PFSK-1 (cell line): Measurements from ENCODE around the gene PDHA1.

Experiments used
- FOXP2 ChIP-seq: optimal IDR thresholded peaks from 2 replicates; pipeline ENCODE3; 2011; ENCODE audit warnings: borderline replicate concordance, control low read depth, inconsistent platforms; ENCODE audit not compliant: insufficient read depth; ENCODE audit errors: extremely low read length, extremely low read depth
- POLR2AphosphoS5 ChIP-seq: IDR thresholded peaks from 2 replicates; pipeline ENCODE4 v1.6.1; 2012; ENCODE audit warnings: low read depth, mild to moderate bottlenecking, control low read depth, low read length, moderate library complexity
- REST ChIP-seq, 2 experiments: IDR thresholded peaks; 2 replicates each; pipeline versions ENCODE4 v1.6.1 to v1.8.0; 2011 to 2012; ENCODE audit warnings: low read depth in 2 of 2, low read length in 2 of 2, control low read depth in 1 of 2, inconsistent platforms in 1 of 2, mild to moderate bottlenecking in 1 of 2, moderate library complexity in 1 of 2; ENCODE audit not compliant: insufficient read depth in 1 of 2
- SIN3A ChIP-seq: IDR thresholded peaks from 2 replicates; pipeline ENCODE4 v1.6.1; 2012; ENCODE audit warnings: mild to moderate bottlenecking, low read length, moderate library complexity, borderline replicate concordance; ENCODE audit not compliant: insufficient read depth
- TAF1 ChIP-seq: IDR thresholded peaks from 2 replicates; pipeline ENCODE4 v1.6.1; 2012; ENCODE audit warnings: low read length, control low read depth, borderline replicate concordance; ENCODE audit not compliant: insufficient read depth

Gene PDHA1

GRCh38 chrX:19392703-19393102 lies 49.0 kb downstream of the PDHA1 start:
- TF ChIP-seq TAF1: no peak
- no peak for TF ChIP-seq FOXP2
- TF ChIP-seq POLR2AphosphoS5: no peak
- no peak for TF ChIP-seq REST (IDR thresholded peaks at IDR 0.05; ENCODE audit: insufficient read depth in 1 of 2, low read depth in 2 of 2, low read length in 2 of 2)
- no peak for TF ChIP-seq SIN3A

- TF ChIP-seq TAF1 (no peak), POLR2AphosphoS5 (no peak), SIN3A (no peak), REST (IDR thresholded peaks at IDR 0.05; ENCODE audit: insufficient read depth in 1 of 2, low read depth in 2 of 2, low read length in 2 of 2) (no peak), FOXP2 (no peak)
These were observed 60.0 kb downstream of the PDHA1 start for GRCh38 chrX:19403696-19404095.

GRCh38 chrX:19410259-19410658 lies 66.5 kb downstream of the PDHA1 start:
- TF ChIP-seq TAF1: no peak
